H7 (cell line): ENCODE data around the gene ARRDC1. TPM values are rescaled to one million over a fixed set of nuclear protein-coding genes. Genes with fewer than 3 reads are reported as not detected.

ENCODE experiments used
- DNase-seq: peaks from one replicate; pipeline ENCODE4 v3.0.0; 2012
- H3K27me3 ChIP-seq: 2 replicates; pipeline ENCODE4 v1.6.0; 2011; ENCODE audit warnings: mild to moderate bottlenecking, low read length; ENCODE audit not compliant: control insufficient read depth, insufficient read depth
- H3K36me3 ChIP-seq: replicated peaks from 2 replicates; pipeline ENCODE4 v1.5.1; 2011; ENCODE audit warnings: low read length; ENCODE audit not compliant: control insufficient read depth, insufficient read depth
- H3K4me3 ChIP-seq: 2 replicates; pipeline ENCODE4 v1.5.1; 2011; ENCODE audit warnings: low read depth, mild to moderate bottlenecking, control low read depth, low read length, moderate library complexity; ENCODE audit not compliant: insufficient read depth
- total RNA-seq: library from RNA; depleted of rRNA; stranded (reverse); fragments of >200 nt; shearing (Covaris generic); gene quantifications from 2 replicates; pipeline ENCODE4 v1.2.3, GENCODE V29; 2014; rRNA removed

The ARRDC1 gene
- total RNA-seq, 1 experiment from 2014 or later: 30.3 TPM

- Histone ChIP-seq H3K4me3 (no peak overlapping the region), H3K27me3 (no peaks in the 10 kb centered on the region), H3K36me3 (no peaks in the 10 kb centered on the region; the same call in 1 of the 2 replicates)
- DNase-seq: no peak
Observed at GRCh38 chr9:137649553-137649952, 44.1 kb downstream of the ARRDC1 start.

- no peak for DNase-seq
- H3K36me3 ChIP-seq: no peaks in the 10 kb centered on the region; the same call in 1 of the 2 replicates
- H3K27me3 ChIP-seq: no peaks in the 10 kb centered on the region
- H3K4me3 ChIP-seq: no peak overlapping the region
Observed at GRCh38 chr9:137650259-137650658, 44.8 kb downstream of the ARRDC1 start.

- no peaks in the 10 kb centered on the region; the same call in 1 of the 2 replicates for H3K36me3 ChIP-seq
- no peak for DNase-seq
- no peak overlapping the region for H3K4me3 ChIP-seq
- no peaks in the 10 kb centered on the region for H3K27me3 ChIP-seq
Observed at GRCh38 chr9:137650779-137651178, 45.3 kb downstream of the ARRDC1 start.

- Histone ChIP-seq H3K4me3 (no peak overlapping the region), H3K27me3 (no peaks in the 10 kb centered on the region), H3K36me3 (no peaks in the 10 kb centered on the region; the same call in 1 of the 2 replicates)
- no peak for DNase-seq
Observed at GRCh38 chr9:137656416-137656815, 50.9 kb downstream of the ARRDC1 start.

GRCh38 chr9:137657606-137658005 is 52.1 kb downstream of the ARRDC1 start:
- Histone ChIP-seq H3K27me3 (no peaks in the 10 kb centered on the region), H3K4me3 (no peak overlapping the region), H3K36me3 (no peaks in the 10 kb centered on the region; the same call in 1 of the 2 replicates)
- DNase-seq: no peak

- H3K27me3 ChIP-seq: no peaks in the 10 kb centered on the region
Observed at GRCh38 chr9:137658781-137659180, 53.3 kb downstream of the ARRDC1 start.

GRCh38 chr9:137660144-137660543 is 54.7 kb downstream of the ARRDC1 start:
- Histone ChIP-seq H3K27me3 (no peaks in the 10 kb centered on the region), H3K4me3 (no peak overlapping the region), H3K36me3 (no peaks in the 10 kb centered on the region; the same call in 1 of the 2 replicates)
- no peak for DNase-seq

More at GRCh38 chr9:137658781-137659180, 53.3 kb downstream of the ARRDC1 start:
- no peak for DNase-seq
- H3K36me3 ChIP-seq: no peaks in the 10 kb centered on the region; the same call in 1 of the 2 replicates
- H3K4me3 ChIP-seq: no peak overlapping the region

- no peaks in the 10 kb centered on the region; the same call in 1 of the 2 replicates for H3K36me3 ChIP-seq
- DNase-seq: no peak
- no peaks in the 10 kb centered on the region for H3K27me3 ChIP-seq
- no peak overlapping the region for H3K4me3 ChIP-seq
Observed at GRCh38 chr9:137663584-137663983, 58.1 kb downstream of the ARRDC1 start.

GRCh38 chr9:137664676-137665075 is 59.2 kb downstream of the ARRDC1 start:
- H3K36me3 ChIP-seq: peaks cover 2% of the 10 kb centered on the region; the same call in 1 of the 2 replicates
- H3K4me3 ChIP-seq: no peak overlapping the region
- no peak for DNase-seq

More at GRCh38 chr9:137664676-137665075, 59.2 kb downstream of the ARRDC1 start:
- no peaks in the 10 kb centered on the region for H3K27me3 ChIP-seq

Other genes starting within 250 kb of the ARRDC1 start
- 7.0 and 15.7 TPM in 2 replicates for gene EXD3, start 182.5 kb upstream of the ARRDC1 start, total RNA-seq
- 0.78 and 1.0 TPM in 2 replicates for gene NOXA1, start 182.3 kb upstream of the ARRDC1 start, total RNA-seq
- 0.55 and 0.76 TPM in 2 replicates for gene ENTPD8, start 164.3 kb upstream of the ARRDC1 start, total RNA-seq
- gene NSMF, start 146.4 kb upstream of the ARRDC1 start, total RNA-seq: 37.9 and 39.0 TPM in 2 replicates
- gene PNPLA7, start 55.3 kb upstream of the ARRDC1 start, total RNA-seq: 0.07 and 0.14 TPM in 2 replicates
- gene MRPL41, start 53.8 kb upstream of the ARRDC1 start, total RNA-seq: 74.5 and 78.8 TPM in 2 replicates
- 41.8 and 49.1 TPM in 2 replicates for gene DPH7, start 26.8 kb upstream of the ARRDC1 start, total RNA-seq
- gene ZMYND19, start 15.2 kb upstream of the ARRDC1 start, total RNA-seq: 66.3 and 92.1 TPM in 2 replicates
- 89.6 and 97.1 TPM in 2 replicates for gene EHMT1, start 13.3 kb downstream of the ARRDC1 start, total RNA-seq